Bronchial epithelial cell (primary cell): ENCODE data around the gene CHCHD5. TPM values are rescaled to one million over a fixed set of nuclear protein-coding genes. Genes with fewer than 3 reads are reported as not detected.

Source experiments
- DNase-seq: peaks from one replicate; pipeline ENCODE4 v3.0.0-alpha.2; 2010; ENCODE audit warnings: low read depth
- FAIRE-seq: peaks from 2 replicates; lab custom pipeline; 2011; peaks lifted over from hg19 to GRCh38; lab: Jason Lieb, UNC
- H3K27me3 ChIP-seq: 2 replicates; pipeline ENCODE4 v1.5.1; 2011; ENCODE audit warnings: low read length; ENCODE audit not compliant: control insufficient read depth, insufficient read depth
- H3K36me3 ChIP-seq: 2 replicates; pipeline ENCODE4 v1.5.1; 2011; ENCODE audit warnings: low read length; ENCODE audit not compliant: control insufficient read depth, insufficient read depth
- H3K4me3 ChIP-seq: 2 replicates; pipeline ENCODE4 v1.5.1; 2011; ENCODE audit warnings: mild to moderate bottlenecking, low read depth, low read length, control low read depth
- total RNA-seq: library from RNA; depleted of rRNA; stranded (reverse); fragments of >200 nt; gene quantifications from 2 replicates; pipeline ENCODE4 v1.2.1, GENCODE V29; 2014
- TF ChIP-seq, protein P1 (sequence below): IDR thresholded peaks from 2 replicates; pipeline ENCODE4 v1.5.1; 2011; ENCODE audit warnings: mild to moderate bottlenecking, moderate library complexity, low read length, control low read depth, inconsistent platforms; ENCODE audit not compliant: insufficient read depth, severe bottlenecking

The CHCHD5 gene
- total RNA-seq, 1 donor from 2014 or later: 10.3 TPM

- no peaks in the 10 kb centered on the region for H3K36me3 ChIP-seq
- H3K4me3 ChIP-seq: no peak overlapping the region
- no peak for FAIRE-seq
- DNase-seq: no peak
- TF ChIP-seq, protein P1, sequence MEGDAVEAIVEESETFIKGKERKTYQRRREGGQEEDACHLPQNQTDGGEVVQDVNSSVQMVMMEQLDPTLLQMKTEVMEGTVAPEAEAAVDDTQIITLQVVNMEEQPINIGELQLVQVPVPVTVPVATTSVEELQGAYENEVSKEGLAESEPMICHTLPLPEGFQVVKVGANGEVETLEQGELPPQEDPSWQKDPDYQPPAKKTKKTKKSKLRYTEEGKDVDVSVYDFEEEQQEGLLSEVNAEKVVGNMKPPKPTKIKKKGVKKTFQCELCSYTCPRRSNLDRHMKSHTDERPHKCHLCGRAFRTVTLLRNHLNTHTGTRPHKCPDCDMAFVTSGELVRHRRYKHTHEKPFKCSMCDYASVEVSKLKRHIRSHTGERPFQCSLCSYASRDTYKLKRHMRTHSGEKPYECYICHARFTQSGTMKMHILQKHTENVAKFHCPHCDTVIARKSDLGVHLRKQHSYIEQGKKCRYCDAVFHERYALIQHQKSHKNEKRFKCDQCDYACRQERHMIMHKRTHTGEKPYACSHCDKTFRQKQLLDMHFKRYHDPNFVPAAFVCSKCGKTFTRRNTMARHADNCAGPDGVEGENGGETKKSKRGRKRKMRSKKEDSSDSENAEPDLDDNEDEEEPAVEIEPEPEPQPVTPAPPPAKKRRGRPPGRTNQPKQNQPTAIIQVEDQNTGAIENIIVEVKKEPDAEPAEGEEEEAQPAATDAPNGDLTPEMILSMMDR: no peak
- H3K27me3 ChIP-seq: no peaks in the 10 kb centered on the region
Measured at GRCh38 chr2:112597537-112598322, 13.3 kb downstream of the CHCHD5 start.

DNA sequence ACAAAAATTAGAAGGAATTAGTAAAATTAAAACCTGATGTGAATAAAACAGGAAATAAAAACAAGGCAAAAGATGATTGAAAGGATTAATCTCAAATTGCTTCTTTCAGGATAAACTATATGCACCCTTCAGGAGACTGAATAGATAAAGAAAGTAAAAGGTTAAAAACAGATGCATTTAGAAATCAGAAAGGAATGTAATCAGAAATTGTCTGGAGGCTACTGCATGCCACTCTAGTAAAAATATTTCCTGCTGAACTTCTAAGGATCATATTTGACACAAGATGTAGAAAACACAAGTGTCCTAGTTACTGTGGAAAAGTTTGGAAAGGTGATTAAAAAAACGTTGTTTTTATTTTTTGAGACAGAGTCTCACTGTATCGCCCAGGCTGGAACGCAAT is 16.2 kb downstream of the CHCHD5 start:
- H3K4me3 ChIP-seq: no peak overlapping the region
- TF ChIP-seq, protein P1: no peak
- FAIRE-seq: no peak

DNA sequence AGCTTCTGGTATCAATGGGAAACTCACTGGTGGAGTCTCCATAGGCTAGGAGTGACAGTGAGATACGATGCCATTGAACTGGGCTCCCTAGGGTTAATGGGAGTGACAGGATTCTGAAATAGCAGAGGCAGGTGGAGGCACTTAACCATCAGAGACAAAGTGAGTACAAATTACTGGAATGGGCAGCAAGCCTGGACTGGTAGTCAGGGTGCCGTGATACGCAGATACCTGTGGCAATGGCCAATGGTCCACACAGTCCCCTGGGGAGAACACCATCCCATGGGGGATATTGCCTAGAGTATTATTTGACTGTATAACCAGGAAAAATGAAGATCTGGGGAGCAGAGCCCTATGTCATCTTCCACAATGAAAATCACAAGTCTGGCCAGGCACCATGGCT is 17.3 kb downstream of the CHCHD5 start:
- TF ChIP-seq, protein P1: no peak
- H3K27me3 ChIP-seq: no peaks in the 10 kb centered on the region
- FAIRE-seq: no peak
- H3K36me3 ChIP-seq: no peaks in the 10 kb centered on the region
- peak; percentile 40 for DNase-seq
- H3K4me3 ChIP-seq: no peak overlapping the region

More for the DNA sequence above, 16.2 kb downstream of the CHCHD5 start:
- no peaks in the 10 kb centered on the region for H3K36me3 ChIP-seq
- DNase-seq: no peak
- no peaks in the 10 kb centered on the region for H3K27me3 ChIP-seq

DNA sequence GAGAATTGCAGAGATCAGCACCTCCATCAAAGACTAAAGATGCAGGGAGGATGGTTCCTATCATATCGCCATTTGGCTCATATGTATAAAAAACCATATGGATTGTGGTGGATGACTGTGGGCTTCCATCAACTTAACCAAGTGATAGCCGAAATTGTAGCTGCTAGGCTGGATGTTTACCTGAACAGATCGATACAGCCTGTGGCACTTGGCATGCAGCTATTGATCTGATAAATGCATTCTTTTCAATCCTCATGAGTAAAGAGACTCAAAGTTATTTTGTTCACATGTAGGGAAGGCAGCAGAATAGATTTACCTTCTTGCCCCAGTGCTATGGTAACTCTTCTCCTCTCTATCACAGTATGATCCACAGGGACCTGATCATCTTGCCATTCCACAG is 18.5 kb downstream of the CHCHD5 start:
- H3K27me3 ChIP-seq: no peaks in the 10 kb centered on the region
- no peaks in the 10 kb centered on the region for H3K36me3 ChIP-seq
- DNase-seq: no peak
- FAIRE-seq: no peak
- H3K4me3 ChIP-seq: no peak overlapping the region
- TF ChIP-seq, protein P1: no peak

DNA sequence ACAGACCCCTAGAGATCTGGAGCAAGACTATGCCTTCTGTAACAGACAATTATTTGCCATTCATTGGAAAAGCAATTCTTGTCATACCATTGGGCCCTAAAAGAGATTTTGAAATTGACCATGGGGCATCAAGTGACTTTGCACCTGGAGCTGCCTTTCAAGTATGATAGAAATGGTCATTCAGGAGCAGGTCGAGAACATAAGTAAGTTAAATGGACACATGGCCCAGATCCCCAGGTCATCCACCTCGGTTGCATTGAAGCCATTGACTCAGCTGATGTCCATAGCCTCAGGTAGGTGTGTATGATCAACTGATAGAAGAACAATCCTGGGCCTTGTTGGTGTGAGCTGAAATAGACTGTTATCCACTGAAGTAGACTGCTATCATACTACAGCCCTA is 19.3 kb downstream of the CHCHD5 start:
- Histone ChIP-seq H3K36me3 (no peaks in the 10 kb centered on the region), H3K27me3 (no peaks in the 10 kb centered on the region), H3K4me3 (no peak overlapping the region)
- DNase-seq (no peak), FAIRE-seq (no peak)
- TF ChIP-seq, protein P1: no peak
